GM19043 (cell line): ENCODE results near the gene COL25A1.
"Not testable (repeated sequence)": the region's sequence is repeated elsewhere in the genome, so short reads cannot be mapped to it uniquely, and the experiment has no call there.

ENCODE experiments used
- ATAC-seq: cut with Tn5 transposase; IDR thresholded peaks from one replicate; pipeline ENCODE4 v1.9.1; 2021; ENCODE audit warnings: low read depth; ENCODE audit not compliant: unreplicated experiment

Gene COL25A1

GRCh38 chr4:108933925-108934324 is 368.5 kb downstream of the COL25A1 start:
- ATAC-seq: not testable (repeated sequence)

DNA sequence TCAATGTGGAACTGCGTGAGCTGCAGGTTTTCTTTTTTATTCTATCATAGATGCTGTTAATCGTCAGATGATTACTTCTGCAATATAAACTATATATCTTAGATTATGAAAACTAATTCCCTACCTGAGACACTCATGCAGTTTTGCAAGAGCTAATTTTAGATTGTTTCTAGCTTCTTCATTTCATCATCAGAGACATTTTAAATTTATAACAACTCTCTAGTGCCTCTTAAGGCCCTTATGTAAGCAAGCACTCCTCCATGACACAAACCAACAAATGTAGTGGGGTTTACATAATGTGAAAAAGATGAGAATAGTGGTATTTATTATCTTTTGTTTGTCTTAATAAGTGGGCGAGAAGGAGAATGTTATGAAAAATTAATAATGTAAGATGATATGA is 369.4 kb downstream of the COL25A1 start:
- ATAC-seq: no peak

- no peak for ATAC-seq
Measured at GRCh38 chr4:108931926-108932325, 370.5 kb downstream of the COL25A1 start.

DNA sequence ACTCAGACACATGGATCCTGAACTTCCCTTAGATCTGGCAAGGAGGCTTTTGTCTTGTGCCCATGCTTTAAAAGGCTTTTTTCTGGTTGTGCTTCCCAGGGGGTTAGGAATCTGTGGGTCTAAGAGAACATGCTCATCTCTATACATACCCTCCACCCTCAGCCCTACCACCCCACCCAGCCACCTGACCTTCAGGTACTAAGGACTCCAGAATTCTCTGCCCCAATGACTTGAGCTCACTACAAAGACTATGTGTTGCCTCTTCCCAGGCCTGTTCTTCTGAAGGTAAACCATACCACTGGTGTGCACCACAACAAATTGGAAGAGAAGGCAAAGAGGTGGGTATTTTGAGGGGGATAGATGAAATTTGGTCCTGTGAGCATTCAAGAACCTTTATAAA is 372.3 kb downstream of the COL25A1 start:
- no peak for ATAC-seq

- no peak for ATAC-seq
Measured at GRCh38 chr4:108926781-108927180, 375.7 kb downstream of the COL25A1 start.

- ATAC-seq: no peak
Measured at GRCh38 chr4:108926061-108926460, 376.4 kb downstream of the COL25A1 start.

DNA sequence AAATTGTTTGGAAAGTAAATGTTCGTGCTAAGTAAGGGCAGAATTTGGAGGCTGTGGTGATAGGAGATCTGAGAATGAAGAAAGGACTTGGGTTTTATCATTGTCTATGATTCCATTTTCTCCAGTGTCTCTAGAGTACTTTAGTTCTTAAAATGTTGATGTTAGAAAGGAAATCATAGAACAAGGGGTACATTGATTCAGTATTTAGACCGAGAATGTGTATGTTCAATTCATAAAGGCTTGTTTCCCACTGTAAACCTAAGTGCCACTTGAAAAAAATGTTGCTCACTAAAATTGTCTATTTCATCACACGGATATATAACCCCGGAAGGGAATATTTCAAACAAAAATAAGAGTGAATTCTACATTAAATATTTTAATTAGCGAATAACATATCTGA is 380.3 kb downstream of the COL25A1 start:
- no peak for ATAC-seq

DNA sequence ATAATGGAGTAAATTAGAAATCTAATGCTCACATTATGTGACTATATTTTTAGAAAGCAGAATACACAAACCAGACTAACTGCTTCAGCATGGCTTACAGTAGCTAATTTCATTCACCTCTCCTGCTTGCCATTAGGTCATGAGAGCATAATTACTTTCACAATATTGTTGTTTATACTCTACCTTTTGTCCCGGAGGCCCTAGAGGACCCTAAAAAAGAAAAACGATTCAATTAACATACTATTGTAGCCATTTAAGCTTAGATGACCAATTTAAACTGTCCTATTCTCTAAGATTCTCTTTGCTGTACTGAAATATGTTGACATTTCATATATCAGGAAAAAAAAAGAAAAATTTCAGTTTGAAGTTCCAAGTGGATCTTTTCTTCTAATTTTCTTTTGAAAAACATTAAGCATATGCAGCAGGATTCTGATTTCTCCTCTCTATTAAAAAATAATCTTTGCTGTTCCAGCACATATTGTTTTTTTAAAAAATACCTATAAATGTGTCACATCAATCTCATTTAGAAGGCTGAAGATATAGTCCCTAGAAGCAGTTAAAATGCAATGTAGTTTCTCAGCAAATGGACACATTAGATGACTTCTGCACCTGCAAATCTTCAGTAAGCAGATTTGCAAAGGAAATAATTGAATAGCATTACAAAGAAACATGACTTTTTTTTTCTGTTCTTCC is 381.9 kb downstream of the COL25A1 start:
- ATAC-seq: no peak

- ATAC-seq: no peak
Measured at GRCh38 chr4:108919226-108919893, 383.1 kb downstream of the COL25A1 start.

GRCh38 chr4:108917255-108917654 is 385.2 kb downstream of the COL25A1 start:
- ATAC-seq: no peak

DNA sequence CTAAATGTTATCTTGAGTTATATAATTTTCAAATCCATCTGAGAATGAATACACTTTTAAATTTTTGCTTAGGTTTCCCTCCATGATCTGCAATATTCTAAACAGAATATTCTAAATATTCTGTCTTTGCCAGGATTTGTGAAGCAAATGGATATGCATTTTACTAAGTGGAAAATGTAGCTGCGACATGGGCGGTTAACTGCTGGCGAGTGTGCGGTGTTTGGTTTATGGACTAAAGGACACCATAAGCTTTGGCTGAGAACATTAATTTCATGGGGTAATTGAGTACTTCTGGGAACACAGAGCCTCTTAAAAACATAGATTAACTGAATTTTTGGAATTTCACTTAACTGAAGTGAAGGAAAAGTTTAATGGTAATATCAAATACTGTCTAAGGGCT is 385.8 kb downstream of the COL25A1 start:
- ATAC-seq: no peak

- ATAC-seq: no peak
Measured at GRCh38 chr4:108906866-108907367, 395.5 kb downstream of the COL25A1 start.

- ATAC-seq: no peak
Measured at GRCh38 chr4:108906006-108906405, 396.5 kb downstream of the COL25A1 start.

DNA sequence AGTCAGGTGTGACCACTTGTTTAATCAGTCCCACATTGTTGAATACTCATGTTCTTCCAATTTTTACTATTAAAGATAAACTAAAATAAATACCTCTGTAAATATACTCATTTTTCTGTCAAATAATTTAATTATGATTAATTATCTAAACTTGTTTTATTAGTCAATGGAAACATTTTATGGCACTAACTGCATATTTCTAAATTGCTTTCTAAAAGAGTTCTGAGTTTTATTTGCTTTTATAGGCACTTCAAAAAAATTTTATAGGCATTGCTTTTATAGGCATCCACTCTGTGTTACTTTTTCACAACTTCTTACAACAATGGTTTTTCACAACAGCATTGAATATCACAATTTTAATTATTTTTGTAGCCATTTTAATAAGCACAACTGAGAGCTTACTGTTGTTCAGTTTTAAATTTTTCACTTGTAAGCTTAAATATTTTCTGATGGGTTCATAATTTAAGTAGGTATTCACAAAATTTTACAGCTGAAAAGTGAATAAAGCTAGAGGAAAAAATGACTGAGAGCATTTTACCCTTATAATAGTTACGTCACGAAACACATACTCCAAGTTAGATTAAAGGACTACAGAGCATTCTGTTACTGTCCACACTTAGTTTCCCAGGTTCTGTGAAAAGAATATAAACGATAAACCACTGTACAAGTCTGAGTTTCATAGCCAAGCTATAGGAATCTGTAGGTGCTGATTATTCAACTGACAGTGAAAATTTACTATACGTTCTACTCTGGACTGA is 398.8 kb downstream of the COL25A1 start:
- no peak for ATAC-seq

- ATAC-seq: peak; percentile 89
Measured at GRCh38 chr4:108902769-108903168, 399.7 kb downstream of the COL25A1 start.

GRCh38 chr4:108901291-108901690 is 401.2 kb downstream of the COL25A1 start:
- ATAC-seq: no peak

DNA sequence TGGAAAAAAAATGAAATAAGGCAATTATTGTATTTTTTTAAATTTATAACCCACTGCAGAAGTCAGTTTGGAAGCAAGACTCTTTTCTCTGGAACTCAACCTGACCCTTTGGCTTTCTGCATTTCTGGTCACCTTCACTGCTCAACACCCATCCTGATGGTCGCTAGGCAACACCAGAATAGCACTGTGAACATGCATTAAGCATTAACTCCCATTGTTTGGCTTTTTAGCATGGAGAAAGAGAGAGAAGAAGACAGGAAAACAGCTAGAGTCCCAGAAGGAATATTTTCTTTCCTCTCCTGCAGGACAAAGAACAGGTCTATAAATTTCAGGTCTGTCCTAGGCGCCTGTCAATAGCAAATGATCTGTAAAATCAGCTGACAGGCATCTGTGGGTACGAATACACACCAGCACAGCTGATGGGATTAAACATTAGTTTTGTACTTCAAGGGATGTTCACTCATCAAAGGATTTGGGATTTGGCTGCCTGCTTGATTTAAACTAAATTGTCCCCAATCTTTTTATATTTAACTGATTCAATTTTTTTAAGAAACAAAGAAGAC is 402.4 kb downstream of the COL25A1 start:
- no peak for ATAC-seq

DNA sequence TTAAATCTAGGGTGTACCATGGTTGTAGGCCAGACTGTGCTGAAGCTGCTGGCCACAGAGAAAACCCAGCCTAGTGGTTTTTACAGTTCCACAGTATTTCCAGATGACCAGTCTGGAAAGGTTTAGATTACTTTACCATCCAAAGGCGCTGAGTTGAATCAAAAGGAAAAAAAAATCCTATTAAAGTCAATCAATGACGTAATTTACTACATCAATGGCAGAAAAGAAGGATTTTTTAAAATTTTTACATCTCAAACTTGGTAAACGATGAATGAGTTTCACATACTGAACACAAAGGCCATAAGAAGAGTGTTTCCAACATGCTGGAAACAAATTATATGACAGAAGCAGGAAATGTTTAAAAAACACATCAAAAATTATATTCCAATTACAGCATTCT is 409.0 kb downstream of the COL25A1 start:
- no peak for ATAC-seq

DNA sequence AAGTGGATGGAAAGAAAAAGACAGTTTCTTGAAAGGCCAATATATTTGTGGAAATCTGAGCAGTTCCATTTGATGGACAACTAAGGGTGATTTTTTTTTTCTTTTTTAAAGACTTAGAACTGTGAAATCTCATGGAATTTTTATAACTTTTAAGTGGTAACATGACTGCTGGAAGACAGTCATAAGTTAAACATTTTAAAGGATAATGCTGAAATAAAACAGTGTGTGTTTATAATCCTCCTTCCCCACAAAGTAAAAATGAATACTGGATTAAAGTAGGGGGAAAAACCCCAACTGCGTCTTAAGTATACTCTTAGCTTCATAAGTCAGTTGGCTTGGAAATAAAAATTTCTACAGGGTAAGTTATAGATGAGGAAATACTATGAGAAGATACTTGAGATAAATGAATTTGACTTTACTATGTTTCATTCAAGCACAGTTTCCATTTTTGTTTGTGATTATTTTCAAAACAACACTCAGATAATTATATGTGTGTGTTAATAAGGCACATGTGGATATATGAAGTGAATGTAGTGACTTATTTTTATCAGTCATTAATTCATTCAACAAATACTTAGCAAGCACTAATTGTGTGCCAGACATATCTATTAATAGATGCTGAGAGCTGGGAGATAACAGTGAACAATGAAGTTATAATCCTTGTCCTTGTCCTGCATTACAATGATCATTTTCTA is 410.4 kb downstream of the COL25A1 start:
- ATAC-seq: no peak

DNA sequence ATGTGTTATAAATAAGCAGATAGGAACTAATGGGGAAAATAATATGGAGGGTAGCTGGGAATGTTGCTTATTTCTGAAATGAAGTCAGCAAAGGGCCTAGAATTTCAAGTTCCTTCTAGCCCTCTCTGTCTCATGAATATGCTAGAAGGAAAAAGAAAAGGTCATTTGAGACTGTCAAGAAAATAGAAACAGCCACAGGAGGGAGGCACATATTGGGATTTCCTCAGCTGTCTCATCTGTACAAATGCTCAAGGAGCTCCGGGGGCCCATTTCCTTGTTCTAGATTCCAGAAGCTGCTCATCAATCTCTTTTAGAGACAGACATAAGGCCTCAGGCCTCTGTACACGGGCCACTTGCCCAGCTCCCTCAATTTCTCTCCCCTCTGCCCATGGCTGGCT is 412.0 kb downstream of the COL25A1 start:
- no peak for ATAC-seq
